ENCODE measurements around the gene DOCK2.

DNA sequence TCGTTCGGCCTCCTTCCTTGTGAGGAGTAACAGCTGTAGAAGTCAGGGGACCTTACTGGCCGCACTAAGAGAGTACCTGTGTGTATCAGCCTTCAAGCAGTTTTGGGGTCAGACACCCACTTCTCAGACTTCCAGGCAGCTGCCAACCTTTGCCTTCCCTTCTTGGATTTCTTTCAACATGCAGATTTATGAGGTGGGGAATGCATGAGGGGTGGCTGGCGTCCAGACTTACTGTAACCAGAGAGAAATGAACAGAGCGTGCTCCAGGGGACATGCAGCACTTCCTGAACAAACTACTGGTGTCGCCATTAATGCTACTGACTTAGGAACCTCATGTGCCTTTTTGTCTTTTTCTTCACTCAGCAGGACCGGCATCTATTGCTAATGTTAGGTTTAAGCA, 296.5 kb downstream of the DOCK2 start:
- TF ChIP-seq YY1 (IDR thresholded peaks at IDR 0.05; ENCODE audit: low read depth) (no peak), EP300 (IDR thresholded peaks at IDR 0.05; ENCODE audit: borderline replicate concordance in 1 of 2, low read depth in 1 of 2, low read length in 1 of 2) (no peak), POLR2AphosphoS5 (IDR thresholded peaks at IDR 0.05; ENCODE audit: low read depth, low read length) (no peak), MXI1 (IDR thresholded peaks at IDR 0.05; ENCODE audit: low read depth, low read length) (no peak), RFX5 (IDR thresholded peaks at IDR 0.05; ENCODE audit: low read length) (no peak), RXRA (IDR thresholded peaks at IDR 0.05; ENCODE audit: borderline replicate concordance, low read depth) (no peak), JUND (IDR thresholded peaks at IDR 0.05) (no peak), FOXM1 (IDR thresholded peaks at IDR 0.05; ENCODE audit: low read depth) (no peak)
- TF ChIP-seq, protein P1, sequence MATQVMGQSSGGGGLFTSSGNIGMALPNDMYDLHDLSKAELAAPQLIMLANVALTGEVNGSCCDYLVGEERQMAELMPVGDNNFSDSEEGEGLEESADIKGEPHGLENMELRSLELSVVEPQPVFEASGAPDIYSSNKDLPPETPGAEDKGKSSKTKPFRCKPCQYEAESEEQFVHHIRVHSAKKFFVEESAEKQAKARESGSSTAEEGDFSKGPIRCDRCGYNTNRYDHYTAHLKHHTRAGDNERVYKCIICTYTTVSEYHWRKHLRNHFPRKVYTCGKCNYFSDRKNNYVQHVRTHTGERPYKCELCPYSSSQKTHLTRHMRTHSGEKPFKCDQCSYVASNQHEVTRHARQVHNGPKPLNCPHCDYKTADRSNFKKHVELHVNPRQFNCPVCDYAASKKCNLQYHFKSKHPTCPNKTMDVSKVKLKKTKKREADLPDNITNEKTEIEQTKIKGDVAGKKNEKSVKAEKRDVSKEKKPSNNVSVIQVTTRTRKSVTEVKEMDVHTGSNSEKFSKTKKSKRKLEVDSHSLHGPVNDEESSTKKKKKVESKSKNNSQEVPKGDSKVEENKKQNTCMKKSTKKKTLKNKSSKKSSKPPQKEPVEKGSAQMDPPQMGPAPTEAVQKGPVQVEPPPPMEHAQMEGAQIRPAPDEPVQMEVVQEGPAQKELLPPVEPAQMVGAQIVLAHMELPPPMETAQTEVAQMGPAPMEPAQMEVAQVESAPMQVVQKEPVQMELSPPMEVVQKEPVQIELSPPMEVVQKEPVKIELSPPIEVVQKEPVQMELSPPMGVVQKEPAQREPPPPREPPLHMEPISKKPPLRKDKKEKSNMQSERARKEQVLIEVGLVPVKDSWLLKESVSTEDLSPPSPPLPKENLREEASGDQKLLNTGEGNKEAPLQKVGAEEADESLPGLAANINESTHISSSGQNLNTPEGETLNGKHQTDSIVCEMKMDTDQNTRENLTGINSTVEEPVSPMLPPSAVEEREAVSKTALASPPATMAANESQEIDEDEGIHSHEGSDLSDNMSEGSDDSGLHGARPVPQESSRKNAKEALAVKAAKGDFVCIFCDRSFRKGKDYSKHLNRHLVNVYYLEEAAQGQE (IDR thresholded peaks at IDR 0.05; ENCODE audit: low read depth, low read length): no peak
- TF ChIP-seq, protein P2, sequence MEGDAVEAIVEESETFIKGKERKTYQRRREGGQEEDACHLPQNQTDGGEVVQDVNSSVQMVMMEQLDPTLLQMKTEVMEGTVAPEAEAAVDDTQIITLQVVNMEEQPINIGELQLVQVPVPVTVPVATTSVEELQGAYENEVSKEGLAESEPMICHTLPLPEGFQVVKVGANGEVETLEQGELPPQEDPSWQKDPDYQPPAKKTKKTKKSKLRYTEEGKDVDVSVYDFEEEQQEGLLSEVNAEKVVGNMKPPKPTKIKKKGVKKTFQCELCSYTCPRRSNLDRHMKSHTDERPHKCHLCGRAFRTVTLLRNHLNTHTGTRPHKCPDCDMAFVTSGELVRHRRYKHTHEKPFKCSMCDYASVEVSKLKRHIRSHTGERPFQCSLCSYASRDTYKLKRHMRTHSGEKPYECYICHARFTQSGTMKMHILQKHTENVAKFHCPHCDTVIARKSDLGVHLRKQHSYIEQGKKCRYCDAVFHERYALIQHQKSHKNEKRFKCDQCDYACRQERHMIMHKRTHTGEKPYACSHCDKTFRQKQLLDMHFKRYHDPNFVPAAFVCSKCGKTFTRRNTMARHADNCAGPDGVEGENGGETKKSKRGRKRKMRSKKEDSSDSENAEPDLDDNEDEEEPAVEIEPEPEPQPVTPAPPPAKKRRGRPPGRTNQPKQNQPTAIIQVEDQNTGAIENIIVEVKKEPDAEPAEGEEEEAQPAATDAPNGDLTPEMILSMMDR (IDR thresholded peaks at IDR 0.05): no peak
- TF ChIP-seq, protein P3, sequence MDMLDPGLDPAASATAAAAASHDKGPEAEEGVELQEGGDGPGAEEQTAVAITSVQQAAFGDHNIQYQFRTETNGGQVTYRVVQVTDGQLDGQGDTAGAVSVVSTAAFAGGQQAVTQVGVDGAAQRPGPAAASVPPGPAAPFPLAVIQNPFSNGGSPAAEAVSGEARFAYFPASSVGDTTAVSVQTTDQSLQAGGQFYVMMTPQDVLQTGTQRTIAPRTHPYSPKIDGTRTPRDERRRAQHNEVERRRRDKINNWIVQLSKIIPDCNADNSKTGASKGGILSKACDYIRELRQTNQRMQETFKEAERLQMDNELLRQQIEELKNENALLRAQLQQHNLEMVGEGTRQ (IDR thresholded peaks at IDR 0.05; ENCODE audit: borderline replicate concordance, low read depth, low read length): no peak

Data from SK-N-SH (cell line).